SK-N-DZ (cell line): ENCODE data around the gene CFAP251.
"Not testable (repeated sequence)": the region's sequence is repeated elsewhere in the genome, so short reads cannot be mapped to it uniquely, and the experiment has no call there.

Experiments
- DNase-seq: peaks from one replicate; pipeline ENCODE4 v3.0.0-alpha.2; 2015; ENCODE audit warnings: low spot score

CFAP251 gene

GRCh38 chr12:122024132-122024785 is 105.9 kb downstream of the CFAP251 start:
- DNase-seq = no peak

GRCh38 chr12:122026706-122027333 is 108.4 kb downstream of the CFAP251 start:
- DNase-seq = no peak

GRCh38 chr12:122028165-122028904 is 109.9 kb downstream of the CFAP251 start:
- no peak for DNase-seq

GRCh38 chr12:122028905-122029560 is 110.6 kb downstream of the CFAP251 start:
- DNase-seq = no peak

GRCh38 chr12:122029620-122030423 is 111.4 kb downstream of the CFAP251 start:
- DNase-seq = no peak

GRCh38 chr12:122030424-122031035 is 112.1 kb downstream of the CFAP251 start:
- no peak for DNase-seq

- DNase-seq = peak; percentile 54
Observed at GRCh38 chr12:122031342-122032216, 113.2 kb downstream of the CFAP251 start.

GRCh38 chr12:122032580-122032979 is 114.2 kb downstream of the CFAP251 start:
- no peak for DNase-seq

- no peak for DNase-seq
Observed at GRCh38 chr12:122035292-122035691, 116.9 kb downstream of the CFAP251 start.

- DNase-seq = no peak
Observed at GRCh38 chr12:122036153-122036552, 117.8 kb downstream of the CFAP251 start.

GRCh38 chr12:122040579-122041386 is 122.4 kb downstream of the CFAP251 start:
- DNase-seq = no peak

- DNase-seq = not testable (repeated sequence)
Observed at GRCh38 chr12:122041458-122041857, 123.1 kb downstream of the CFAP251 start.

- no peak for DNase-seq
Observed at GRCh38 chr12:122042910-122043309, 124.5 kb downstream of the CFAP251 start.

GRCh38 chr12:122043476-122043875 is 125.1 kb downstream of the CFAP251 start:
- DNase-seq = no peak

GRCh38 chr12:122045262-122045661 is 126.9 kb downstream of the CFAP251 start:
- DNase-seq = no peak

- no peak for DNase-seq
Observed at GRCh38 chr12:122046145-122046544, 127.8 kb downstream of the CFAP251 start.

- DNase-seq = no peak
Observed at GRCh38 chr12:122048151-122048550, 129.8 kb downstream of the CFAP251 start.

- no peak for DNase-seq
Observed at GRCh38 chr12:122049827-122050226, 131.4 kb downstream of the CFAP251 start.

GRCh38 chr12:122050706-122051105 is 132.3 kb downstream of the CFAP251 start:
- DNase-seq = no peak
